Keratinocyte (primary cell): Measurements from ENCODE around the gene DISC1. TPM values are rescaled to one million over a fixed set of nuclear protein-coding genes. Genes with fewer than 3 reads are reported as not detected.

Experiments used
- DNase-seq: peaks from one replicate; pipeline ENCODE4 v3.0.0-alpha.2; 2011; ENCODE audit warnings: low read depth, missing footprints, low spot score
- FAIRE-seq: peaks from 2 replicates; lab custom pipeline; 2011; peaks lifted over from hg19 to GRCh38; lab: Jason Lieb, UNC
- H2AFZ ChIP-seq: 2 replicates; pipeline ENCODE4 v1.6.0; 2012; ENCODE audit warnings: low read length, control low read depth, inconsistent platforms; ENCODE audit not compliant: control insufficient read depth
- H3K27ac ChIP-seq: 2 replicates; pipeline ENCODE4 v1.5.1; 2011; ENCODE audit warnings: low read length; ENCODE audit not compliant: control insufficient read depth, insufficient read depth
- H3K27me3 ChIP-seq: 3 replicates; pipeline ENCODE4 v1.6.0; 2011; ENCODE audit warnings: low read length; ENCODE audit not compliant: control insufficient read depth, insufficient read depth; ENCODE audit errors: extremely low read depth
- H3K36me3 ChIP-seq, 2 experiments: 2 replicates in 1 of 2; 3 replicates in 1 of 2; pipeline ENCODE4 v1.5.1; 2011; ENCODE audit warnings: low read length in 2 of 2, mild to moderate bottlenecking in 1 of 2; ENCODE audit not compliant: control insufficient read depth in 2 of 2, insufficient read depth in 2 of 2; ENCODE audit errors: extremely low read depth in 1 of 2
- H3K4me1 ChIP-seq: 3 replicates; pipeline ENCODE4 v1.5.1; 2011; ENCODE audit warnings: low read length; ENCODE audit not compliant: control insufficient read depth, insufficient read depth; ENCODE audit errors: extremely low read depth
- H3K4me2 ChIP-seq: 3 replicates; pipeline ENCODE4 v1.6.0; 2011; ENCODE audit warnings: low read depth, low read length; ENCODE audit not compliant: control insufficient read depth, insufficient read depth; ENCODE audit errors: extremely low read depth
- H3K4me3 ChIP-seq, 3 experiments: fragments of 200-600 bp in 1 of 3; sonication (generic) in 1 of 3; 2 replicates in 2 of 3; 3 replicates in 1 of 3; pipeline ENCODE4 v1.5.1; 2011 to 2016; ENCODE audit warnings: low read length in 3 of 3, mild to moderate bottlenecking in 3 of 3, control low read depth in 2 of 3, inconsistent platforms in 1 of 3, low read depth in 1 of 3, mixed read lengths in 1 of 3, mixed run types in 1 of 3, moderate library complexity in 1 of 3; ENCODE audit not compliant: control insufficient read depth in 2 of 3, insufficient read depth in 2 of 3; ENCODE audit errors: extremely low read depth in 1 of 3
- H3K79me2 ChIP-seq: 2 replicates; pipeline ENCODE4 v1.6.0; 2012; ENCODE audit warnings: low read length; ENCODE audit not compliant: control insufficient read depth, insufficient read depth
- H3K9ac ChIP-seq: 3 replicates; pipeline ENCODE4 v1.6.0; 2011; ENCODE audit warnings: low read length; ENCODE audit not compliant: control insufficient read depth, insufficient read depth; ENCODE audit errors: extremely low read depth
- H3K9me1 ChIP-seq: 3 replicates; pipeline ENCODE4 v1.6.0; 2011; ENCODE audit warnings: low read length; ENCODE audit not compliant: control insufficient read depth, insufficient read depth; ENCODE audit errors: extremely low read depth
- H3K9me3 ChIP-seq: 2 replicates; pipeline ENCODE4 v1.5.1; 2012; ENCODE audit warnings: low read depth, low read length; ENCODE audit not compliant: control insufficient read depth
- H4K20me1 ChIP-seq: 3 replicates; pipeline ENCODE4 v1.6.0; 2011; ENCODE audit warnings: low read length; ENCODE audit not compliant: control insufficient read depth, insufficient read depth; ENCODE audit errors: extremely low read depth
- EZH2 ChIP-seq: IDR thresholded peaks from one replicate; pipeline ENCODE4 v1.6.1; 2012; ENCODE audit warnings: inconsistent platforms, mild to moderate bottlenecking, low read length, moderate library complexity
- dilution Hi-C: fragments of 300-500 bp; cut with MboI; formaldehyde crosslinking; loops from one replicate; pipeline ENCODE4 v1.7.0; 2020; ENCODE audit warnings: low sequenced_read_pairs; ENCODE audit not compliant: extremely low pct_ligation_motif_present
- polyA plus RNA-seq, 5 experiments: library from polyadenylated mRNA; depleted of rRNA in 3 of 5; stranded (reverse) in 3 of 5; stranded (forward) in 1 of 5; unstranded in 1 of 5; fragments of >200 nt; gene quantifications; 1 replicate in 1 of 5; 2 replicates in 3 of 5; 3 replicates in 1 of 5; pipeline versions ENCODE4 v1.2.1 to v1.2.3, GENCODE V29; 2011 to 2012; ENCODE audit warnings: missing spikeins in 2 of 5, low read depth in 1 of 5, low replicate concordance in 1 of 5
- TF ChIP-seq, protein P1 (sequence below), 3 experiments: IDR thresholded peaks in 1 of 3; conservative IDR thresholded peaks in 1 of 3; optimal IDR thresholded peaks in 1 of 3; 2 replicates in 2 of 3; 3 replicates in 1 of 3; pipeline versions ENCODE3 to v1.5.1; 2011; ENCODE audit warnings: low read length in 3 of 3, mild to moderate bottlenecking in 3 of 3, moderate library complexity in 2 of 3, control low read depth in 1 of 3, inconsistent platforms in 1 of 3; ENCODE audit not compliant: insufficient read depth in 2 of 3; ENCODE audit errors: extremely low read depth in 1 of 3

DISC1 gene
- polyA plus RNA-seq, 1 donor (not counting 4 experiments of a cell fraction or from before 2014, with no cell fraction given): 0.47 TPM

DNA sequence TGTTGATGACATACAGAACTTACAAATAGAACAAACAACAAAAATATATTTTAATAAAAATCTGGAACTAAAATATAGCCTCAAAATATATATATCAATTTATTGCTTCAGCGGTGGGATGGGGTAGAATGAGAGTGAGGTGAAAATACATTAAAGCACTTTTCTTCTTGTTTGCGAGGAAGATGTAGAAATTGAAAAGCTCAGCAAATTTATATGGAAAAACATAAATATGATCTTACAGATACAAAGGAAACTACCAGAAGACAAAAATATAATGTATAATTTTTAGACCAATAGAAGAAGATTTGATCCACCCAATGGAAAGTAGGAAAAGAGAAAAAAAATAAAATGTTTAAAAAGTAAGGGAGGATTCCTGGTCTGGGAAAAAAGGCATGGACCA, 372.2 kb downstream of the DISC1 start:
- Histone ChIP-seq H3K9me1 (no peaks in the 10 kb centered on the region), H2AFZ (no peak overlapping the region), H3K27ac (no peak overlapping the region), H4K20me1 (no peaks in the 10 kb centered on the region), H3K4me2 (no peak overlapping the region), H3K4me1 (peaks cover 5% of the 10 kb centered on the region), H3K36me3 (no peaks in the 10 kb centered on the region), H3K9me3 (no peaks in the 10 kb centered on the region), H3K79me2 (no peaks in the 10 kb centered on the region), H3K27me3 (no peaks in the 10 kb centered on the region), H3K4me3 (no peak overlapping the region), H3K9ac (no peak overlapping the region)
- dilution Hi-C loops: no loop called here
- FAIRE-seq (no peak), DNase-seq (no peak)
- no peak for TF ChIP-seq EZH2
- TF ChIP-seq, protein P1, sequence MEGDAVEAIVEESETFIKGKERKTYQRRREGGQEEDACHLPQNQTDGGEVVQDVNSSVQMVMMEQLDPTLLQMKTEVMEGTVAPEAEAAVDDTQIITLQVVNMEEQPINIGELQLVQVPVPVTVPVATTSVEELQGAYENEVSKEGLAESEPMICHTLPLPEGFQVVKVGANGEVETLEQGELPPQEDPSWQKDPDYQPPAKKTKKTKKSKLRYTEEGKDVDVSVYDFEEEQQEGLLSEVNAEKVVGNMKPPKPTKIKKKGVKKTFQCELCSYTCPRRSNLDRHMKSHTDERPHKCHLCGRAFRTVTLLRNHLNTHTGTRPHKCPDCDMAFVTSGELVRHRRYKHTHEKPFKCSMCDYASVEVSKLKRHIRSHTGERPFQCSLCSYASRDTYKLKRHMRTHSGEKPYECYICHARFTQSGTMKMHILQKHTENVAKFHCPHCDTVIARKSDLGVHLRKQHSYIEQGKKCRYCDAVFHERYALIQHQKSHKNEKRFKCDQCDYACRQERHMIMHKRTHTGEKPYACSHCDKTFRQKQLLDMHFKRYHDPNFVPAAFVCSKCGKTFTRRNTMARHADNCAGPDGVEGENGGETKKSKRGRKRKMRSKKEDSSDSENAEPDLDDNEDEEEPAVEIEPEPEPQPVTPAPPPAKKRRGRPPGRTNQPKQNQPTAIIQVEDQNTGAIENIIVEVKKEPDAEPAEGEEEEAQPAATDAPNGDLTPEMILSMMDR (optimal IDR thresholded peaks at IDR 0.05 in 1 of 3, IDR thresholded peaks at IDR 0.05 in 1 of 3, conservative IDR thresholded peaks at IDR 0.05 in 1 of 3; ENCODE audit: extremely low read depth in 1 of 3, insufficient read depth in 2 of 3, low read length in 3 of 3): no peak

DNA sequence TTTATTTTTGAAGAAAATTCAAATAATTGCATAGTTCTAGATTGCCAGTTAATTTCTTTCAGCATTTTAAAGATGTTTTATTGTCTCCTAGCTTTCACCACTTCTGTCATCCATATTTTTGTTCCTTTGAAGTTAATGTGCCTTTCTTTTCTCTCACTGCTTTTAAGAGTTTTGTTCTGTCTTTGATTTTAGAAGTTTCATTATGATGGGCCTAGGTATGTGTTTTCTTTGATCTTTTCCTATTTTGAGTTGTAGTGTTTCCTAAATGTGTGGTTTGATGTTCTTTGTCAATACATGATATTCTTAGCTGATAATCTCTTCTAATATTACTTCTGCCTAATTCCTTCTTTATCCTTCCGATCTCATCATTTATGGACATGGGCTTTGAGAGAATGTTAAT, 378.7 kb downstream of the DISC1 start:
- H3K27ac ChIP-seq: no peak overlapping the region

More for the DNA sequence above, 378.7 kb downstream of the DISC1 start:
- H3K4me3 ChIP-seq: no peak overlapping the region
- H3K9ac ChIP-seq: no peak overlapping the region
- H3K4me2 ChIP-seq: no peak overlapping the region
- H2AFZ ChIP-seq: no peak overlapping the region
- TF ChIP-seq, protein P1 (optimal IDR thresholded peaks at IDR 0.05 in 1 of 3, IDR thresholded peaks at IDR 0.05 in 1 of 3, conservative IDR thresholded peaks at IDR 0.05 in 1 of 3; ENCODE audit: extremely low read depth in 1 of 3, insufficient read depth in 2 of 3, low read length in 3 of 3): no peak
- TF ChIP-seq EZH2: no peak
- H3K9me3 ChIP-seq: no peaks in the 10 kb centered on the region
- no peaks in the 10 kb centered on the region for H3K9me1 ChIP-seq
- DNase-seq: no peak
- no peaks in the 10 kb centered on the region for H3K27me3 ChIP-seq
- no peaks in the 10 kb centered on the region for H4K20me1 ChIP-seq
- no peaks in the 10 kb centered on the region for H3K79me2 ChIP-seq
- H3K36me3 ChIP-seq: no peaks in the 10 kb centered on the region
- FAIRE-seq: no peak
- dilution Hi-C loops: no loop called here
- no peaks in the 10 kb centered on the region for H3K4me1 ChIP-seq
